ENCODE results near the gene SUN3. TPM values are rescaled to one million over a fixed set of nuclear protein-coding genes. Genes with fewer than 3 reads are reported as not detected.

Gene SUN3
- total and polyA plus RNA-seq, 2 of the 13 experiments (the other 11 are each of a cell fraction or from before 2014, with no cell fraction given) = not detected

DNA sequence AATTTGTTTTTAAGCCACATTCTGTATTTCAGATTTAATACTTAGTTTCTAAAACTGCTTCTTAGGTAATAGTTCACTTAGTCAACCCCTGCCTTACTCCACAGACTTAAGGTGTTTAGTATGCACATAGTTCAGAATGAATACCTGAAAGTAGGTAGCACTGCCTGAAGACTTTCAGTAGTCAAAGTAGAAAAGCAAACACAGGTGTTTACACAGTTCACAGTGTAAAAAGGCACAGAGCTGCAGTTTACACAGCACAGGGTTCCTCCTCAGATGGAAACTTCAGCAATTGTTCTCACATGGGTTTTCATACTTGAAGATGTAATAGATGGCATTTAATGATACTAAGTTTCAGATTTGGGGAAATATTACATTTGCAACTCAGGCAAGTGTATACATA is 77.5 kb downstream of the SUN3 start (continued):
- TF ChIP-seq, protein P1, sequence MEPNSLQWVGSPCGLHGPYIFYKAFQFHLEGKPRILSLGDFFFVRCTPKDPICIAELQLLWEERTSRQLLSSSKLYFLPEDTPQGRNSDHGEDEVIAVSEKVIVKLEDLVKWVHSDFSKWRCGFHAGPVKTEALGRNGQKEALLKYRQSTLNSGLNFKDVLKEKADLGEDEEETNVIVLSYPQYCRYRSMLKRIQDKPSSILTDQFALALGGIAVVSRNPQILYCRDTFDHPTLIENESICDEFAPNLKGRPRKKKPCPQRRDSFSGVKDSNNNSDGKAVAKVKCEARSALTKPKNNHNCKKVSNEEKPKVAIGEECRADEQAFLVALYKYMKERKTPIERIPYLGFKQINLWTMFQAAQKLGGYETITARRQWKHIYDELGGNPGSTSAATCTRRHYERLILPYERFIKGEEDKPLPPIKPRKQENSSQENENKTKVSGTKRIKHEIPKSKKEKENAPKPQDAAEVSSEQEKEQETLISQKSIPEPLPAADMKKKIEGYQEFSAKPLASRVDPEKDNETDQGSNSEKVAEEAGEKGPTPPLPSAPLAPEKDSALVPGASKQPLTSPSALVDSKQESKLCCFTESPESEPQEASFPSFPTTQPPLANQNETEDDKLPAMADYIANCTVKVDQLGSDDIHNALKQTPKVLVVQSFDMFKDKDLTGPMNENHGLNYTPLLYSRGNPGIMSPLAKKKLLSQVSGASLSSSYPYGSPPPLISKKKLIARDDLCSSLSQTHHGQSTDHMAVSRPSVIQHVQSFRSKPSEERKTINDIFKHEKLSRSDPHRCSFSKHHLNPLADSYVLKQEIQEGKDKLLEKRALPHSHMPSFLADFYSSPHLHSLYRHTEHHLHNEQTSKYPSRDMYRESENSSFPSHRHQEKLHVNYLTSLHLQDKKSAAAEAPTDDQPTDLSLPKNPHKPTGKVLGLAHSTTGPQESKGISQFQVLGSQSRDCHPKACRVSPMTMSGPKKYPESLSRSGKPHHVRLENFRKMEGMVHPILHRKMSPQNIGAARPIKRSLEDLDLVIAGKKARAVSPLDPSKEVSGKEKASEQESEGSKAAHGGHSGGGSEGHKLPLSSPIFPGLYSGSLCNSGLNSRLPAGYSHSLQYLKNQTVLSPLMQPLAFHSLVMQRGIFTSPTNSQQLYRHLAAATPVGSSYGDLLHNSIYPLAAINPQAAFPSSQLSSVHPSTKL (CRISPR knock-in tag; IDR thresholded peaks at IDR 0.05) = peak; percentile 68
- peak; percentile 96 for TF ChIP-seq FOXA3 (CRISPR knock-in tag; IDR thresholded peaks at IDR 0.05)
- no peak for TF ChIP-seq MTA1 (CRISPR knock-in tag; IDR thresholded peaks at IDR 0.05; ENCODE audit: borderline replicate concordance)
- no peak for TF ChIP-seq ZNF275 (CRISPR knock-in tag; IDR thresholded peaks at IDR 0.05; ENCODE audit: borderline replicate concordance)
- no peak for TF ChIP-seq MZF1 (CRISPR knock-in tag; IDR thresholded peaks at IDR 0.05; ENCODE audit: borderline replicate concordance)
- no peak for TF ChIP-seq AGO1 (IDR thresholded peaks at IDR 0.05; ENCODE audit: low read depth, low read length, poor library complexity, severe bottlenecking)
- TF ChIP-seq ZEB1 (IDR thresholded peaks at IDR 0.05; ENCODE audit: insufficient replicate concordance, low read depth) = peak; percentile 96
- TF ChIP-seq AHDC1 (CRISPR knock-in tag; IDR thresholded peaks at IDR 0.05; ENCODE audit: borderline replicate concordance) = peak; percentile 75; the same call in 1 of the 2 replicates

All from HepG2 (cell line).